HepG2 (cell line): ENCODE data around the gene MAN1B1. TPM values are rescaled to one million over a fixed set of nuclear protein-coding genes. Genes with fewer than 3 reads are reported as not detected.

ENCODE experiments used
- ATAC-seq: fragments of 200-7000 bp; cut with Tn5 transposase; 3 replicates; pipeline ENCODE4 v1.9.1; 2020; ENCODE audit warnings: mild to moderate bottlenecking, moderate library complexity
- BruUV-seq: library from RNA; stranded (reverse); fragments of 400-500 nt; replicated peaks from 2 replicates; lab custom pipeline; 2021; lab: Mats Ljungman, UMichigan
- CTCF ChIA-PET: fragments of 300-600 bp; formaldehyde crosslinking; extraction: SDS; loops from one replicate; lab custom pipeline; 2021; ENCODE audit warnings: low total read pairs, inconsistent platforms, low intra/inter-chr PET ratio; lab: Yijun Ruan, JAX
- POLR2A ChIA-PET: fragments of 350-600 bp; sonication (Branson Sonifier 250); formaldehyde crosslinking; loops from one replicate; lab custom pipeline; 2020; ENCODE audit warnings: antibody characterized with exemption, inconsistent platforms; lab: Yijun Ruan, JAX
- DNase-seq: peaks from one replicate; pipeline ENCODE4 v3.0.0-alpha.2; 2015; ENCODE audit warnings: low spot score
- FAIRE-seq: peaks from 3 replicates; lab custom pipeline; 2011; peaks lifted over from hg19 to GRCh38; lab: Jason Lieb, UNC
- H2AFZ ChIP-seq: one replicate; pipeline ENCODE4 v1.6.1; 2011; ENCODE audit warnings: low read length, inconsistent platforms
- H3K27ac ChIP-seq: fragments of 300-600 bp; 3 replicates; pipeline ENCODE4 v1.8.0; 2011; ENCODE audit warnings: mixed run types, mild to moderate bottlenecking, mixed read lengths, low read length, inconsistent platforms; ENCODE audit not compliant: insufficient read depth; ENCODE audit errors: extremely low read length
- H3K27me3 ChIP-seq, 2 experiments: fragments of 200-600 bp in 1 of 2; 2 replicates in 1 of 2; 3 replicates in 1 of 2; pipeline versions ENCODE4 v1.6.0 to v1.8.0; 2011; ENCODE audit warnings: low read length in 2 of 2, mild to moderate bottlenecking in 2 of 2, moderate library complexity in 2 of 2, inconsistent platforms in 1 of 2; ENCODE audit not compliant: insufficient read depth in 2 of 2, control insufficient read depth in 1 of 2
- H3K36me3 ChIP-seq, 2 experiments: fragments of 200-600 bp in 1 of 2; replicated peaks in 1 of 2; 2 replicates in 1 of 2; 3 replicates in 1 of 2; pipeline versions ENCODE4 v1.5.1 to v1.8.0; 2011; ENCODE audit warnings: low read length in 2 of 2, inconsistent platforms in 1 of 2; ENCODE audit not compliant: insufficient read depth in 2 of 2, control insufficient read depth in 1 of 2
- H3K4me1 ChIP-seq: 2 replicates; pipeline ENCODE4 v1.5.1; 2012; ENCODE audit warnings: low read length, inconsistent platforms; ENCODE audit not compliant: insufficient read depth
- H3K4me2 ChIP-seq: 2 replicates; pipeline ENCODE4 v1.6.0; 2011; ENCODE audit warnings: low read depth, low read length, inconsistent platforms
- H3K4me3 ChIP-seq, 3 experiments: fragments of 200-600 bp in 1 of 3; sonication (generic), shearing (Covaris generic) in 1 of 3; replicated peaks in 1 of 3; 2 replicates each; pipeline ENCODE4 v1.5.1; 2011 to 2016; ENCODE audit warnings: low read length in 3 of 3, inconsistent platforms in 2 of 3, low read depth in 2 of 3, mild to moderate bottlenecking in 2 of 3, control low read depth in 1 of 3, mixed read lengths in 1 of 3; ENCODE audit not compliant: insufficient read depth in 1 of 3
- H3K79me2 ChIP-seq: one replicate; pipeline ENCODE4 v1.6.1; 2011; ENCODE audit warnings: low read length, inconsistent platforms; ENCODE audit not compliant: insufficient read depth
- H3K9ac ChIP-seq: 2 replicates; pipeline ENCODE4 v1.6.0; 2011; ENCODE audit warnings: mild to moderate bottlenecking, low read depth, low read length, inconsistent platforms; ENCODE audit not compliant: insufficient read depth
- H3K9me3 ChIP-seq: 2 replicates; pipeline ENCODE4 v1.5.1; 2012; ENCODE audit warnings: mild to moderate bottlenecking, low read length
- H4K20me1 ChIP-seq: 2 replicates; pipeline ENCODE4 v1.6.0; 2011; ENCODE audit warnings: inconsistent platforms, mild to moderate bottlenecking, low read length, moderate library complexity; ENCODE audit not compliant: insufficient read depth
- ARNTL ChIP-seq: sonication (generic); formaldehyde crosslinking; IDR thresholded peaks from 2 replicates; pipeline ENCODE4 v1.4.0; 2020; ENCODE audit warnings: mild to moderate bottlenecking, missing genetic modification reagents
- CTCF ChIP-seq: sonication (generic); formaldehyde crosslinking; IDR thresholded peaks from 2 replicates; pipeline ENCODE4 v1.5.0; 2020; ENCODE audit warnings: mild to moderate bottlenecking, missing genetic modification reagents, moderate library complexity
- E2F5 ChIP-seq: sonication (generic); formaldehyde crosslinking; conservative IDR thresholded peaks from 2 replicates; pipeline ENCODE4 v1.4.0; 2020; ENCODE audit warnings: missing genetic modification reagents
- FOXO1 ChIP-seq: sonication (generic); formaldehyde crosslinking; IDR thresholded peaks from 2 replicates; pipeline ENCODE4 v1.4.0; 2020; ENCODE audit warnings: missing genetic modification reagents
- KLF13 ChIP-seq: sonication (generic); formaldehyde crosslinking; IDR thresholded peaks from 2 replicates; pipeline ENCODE4 v1.4.0; 2020; ENCODE audit warnings: mild to moderate bottlenecking, missing genetic modification reagents
- NR2F2 ChIP-seq: IDR thresholded peaks from 2 replicates; pipeline ENCODE4 v1.6.1; 2012; ENCODE audit warnings: low read depth, inconsistent platforms, borderline replicate concordance
- PHB2 ChIP-seq: fragments of 450-650 bp; IDR thresholded peaks from 2 replicates; pipeline ENCODE4 v1.6.1; 2018; ENCODE audit not compliant: partially characterized antibody
- RBAK ChIP-seq: sonication (generic); formaldehyde crosslinking; IDR thresholded peaks from 2 replicates; pipeline ENCODE4 v1.5.1; 2020; ENCODE audit warnings: mild to moderate bottlenecking, missing genetic modification reagents
- RCOR2 ChIP-seq: IDR thresholded peaks from 2 replicates; pipeline ENCODE4 v1.6.1; 2016; ENCODE audit warnings: missing biosample characterization, missing genetic modification reagents
- SMAD9 ChIP-seq: sonication (generic); formaldehyde crosslinking; IDR thresholded peaks from 2 replicates; pipeline ENCODE4 v1.5.1; 2020; ENCODE audit warnings: mild to moderate bottlenecking, missing genetic modification reagents
- SRF ChIP-seq: IDR thresholded peaks from 2 replicates; pipeline ENCODE4 v1.6.1; 2011; ENCODE audit warnings: mild to moderate bottlenecking, low read depth, low read length, moderate library complexity
- STAG1 ChIP-seq: sonication (generic); formaldehyde crosslinking; IDR thresholded peaks from 2 replicates; pipeline ENCODE4 v1.4.0; 2020; ENCODE audit warnings: missing genetic modification reagents
- ZFAT ChIP-seq: sonication (generic); formaldehyde crosslinking; conservative IDR thresholded peaks from 2 replicates; pipeline ENCODE4 v1.8.1; 2023; ENCODE audit warnings: missing genetic modification reagents, inconsistent platforms
- ZNF234 ChIP-seq: sonication (generic); formaldehyde crosslinking; conservative IDR thresholded peaks from 2 replicates; pipeline ENCODE4 v1.5.1; 2020; ENCODE audit warnings: mild to moderate bottlenecking, missing genetic modification reagents
- ZNF33B ChIP-seq: sonication (generic); formaldehyde crosslinking; IDR thresholded peaks from 2 replicates; pipeline ENCODE4 v1.5.1; 2020; ENCODE audit warnings: mild to moderate bottlenecking, missing genetic modification reagents
- ZNF34 ChIP-seq: sonication (generic); formaldehyde crosslinking; IDR thresholded peaks from 2 replicates; pipeline ENCODE4 v1.4.0; 2020; ENCODE audit warnings: mild to moderate bottlenecking, missing genetic modification reagents, borderline replicate concordance
- ZNF546 ChIP-seq: sonication (generic); formaldehyde crosslinking; conservative IDR thresholded peaks from 2 replicates; pipeline ENCODE4 v1.8.1; 2023; ENCODE audit warnings: mild to moderate bottlenecking, missing genetic modification reagents
- ZNF549 ChIP-seq: sonication (generic); formaldehyde crosslinking; IDR thresholded peaks from 2 replicates; pipeline ENCODE4 v1.5.0; 2020; ENCODE audit warnings: missing genetic modification reagents
- ZNF556 ChIP-seq: sonication (generic); formaldehyde crosslinking; IDR thresholded peaks from 2 replicates; pipeline ENCODE4 v1.4.0; 2020; ENCODE audit warnings: mild to moderate bottlenecking, missing genetic modification reagents, borderline replicate concordance
- ZNF597 ChIP-seq: sonication (generic); formaldehyde crosslinking; IDR thresholded peaks from 2 replicates; pipeline ENCODE4 v1.5.0; 2020; ENCODE audit warnings: missing genetic modification reagents
- ZNF607 ChIP-seq: sonication (generic); formaldehyde crosslinking; IDR thresholded peaks from 2 replicates; pipeline ENCODE4 v1.5.1; 2020; ENCODE audit warnings: missing genetic modification reagents, mild to moderate bottlenecking, borderline replicate concordance
- whole genome bisulfite sequencing: methylation state at CpG from one replicate; pipeline ENCODE4 v1.1.6; 2017; ENCODE audit warnings: low lambda C conversion rate; 5-methylcytosine and 5-hydroxymethylcytosine counted together
- in situ Hi-C: cut with HindIII; loops from 2 replicates; pipeline ENCODE4 v1.10.0; 2017; ENCODE audit warnings: low pct_unique_long_range_greater_than_20kb; ENCODE audit not compliant: extremely low pct_ligation_motif_present
- intact Hi-C: fragments of 100-400 bp; cut with micrococcal nuclease; formaldehyde crosslinking; loops from one replicate; pipeline ENCODE4 v1.10.0; 2022; ENCODE audit not compliant: unreplicated experiment
- polyA plus RNA-seq, 8 experiments: library from polyadenylated mRNA; depleted of rRNA in 3 of 8; stranded (reverse) in 7 of 8; unstranded in 1 of 8; fragments of >200 nt; fragmentation: Illumina TruSeq in 4 of 8; extraction: Trizol in 4 of 8; gene quantifications; 2 replicates each; pipeline versions ENCODE4 v1.2.1 to v1.2.3, GENCODE V29; 2011 to 2016; ENCODE audit warnings: low read depth in 4 of 8, missing spikeins in 1 of 8, mixed read lengths in 1 of 8; ENCODE audit not compliant: insufficient read depth in 1 of 8
- total RNA-seq, 5 experiments: library from RNA; depleted of rRNA; stranded (reverse); fragments of >200 nt; fragmentation: Illumina TruSeq; extraction: Trizol; gene quantifications; 2 replicates each; pipeline ENCODE4 v1.2.3, GENCODE V29; 2016; ENCODE audit warnings: low read depth in 1 of 5

Gene MAN1B1
- total and polyA plus RNA-seq, 2 of the 13 experiments (the other 11 are each of a cell fraction or from before 2014, with no cell fraction given), result 48.9 to 59.5 TPM

GRCh38 chr9:137089232-137089947, 2.6 kb downstream of the MAN1B1 start (continued):
- TF ChIP-seq SMAD9 (CRISPR knock-in tag), result no peak
- TF ChIP-seq ZNF556, result no peak
- no peak for TF ChIP-seq ZNF549
- TF ChIP-seq ZNF34 (CRISPR knock-in tag), result no peak
- no peak for TF ChIP-seq SRF
- no peak for TF ChIP-seq ZNF234 (CRISPR knock-in tag)
- no peak for TF ChIP-seq PHB2
- TF ChIP-seq ZNF33B (CRISPR knock-in tag), result no peak

- ATAC-seq (peak; percentile 82), DNase-seq (no peak), FAIRE-seq (no peak)
- H3K79me2 ChIP-seq, result peaks cover 3% of the 10 kb centered on the region
- ChIA-PET CTCF (no interaction called here), POLR2A (no interaction called here)
- BruUV-seq, result no TSS peak
- H3K9ac ChIP-seq, result no peak overlapping the region
- H3K36me3 ChIP-seq, result peaks cover 13 to 47% of the 10 kb centered on the region in 2 experiments
- 94% methylated on average over 25 of the region's 30 CpGs for WGBS
- H3K27ac ChIP-seq, result no peak overlapping the region
- in situ Hi-C loops, result no loop called here
- H3K9me3 ChIP-seq, result no peaks in the 10 kb centered on the region
- H3K4me2 ChIP-seq, result no peak overlapping the region
- no peaks in the 10 kb centered on the region for H3K27me3 ChIP-seq
- intact Hi-C loops, result no loop called here
- no peak overlapping the region for H2AFZ ChIP-seq
- no peaks in the 10 kb centered on the region for H3K4me1 ChIP-seq
- H4K20me1 ChIP-seq, result no peaks in the 10 kb centered on the region
- H3K4me3 ChIP-seq, result no peak overlapping the region
- no peak for TF ChIP-seq ARNTL
- no peak for TF ChIP-seq ZNF546 (CRISPR knock-in tag)
- peak; percentile 68 for TF ChIP-seq CTCF (CRISPR knock-in tag)
- no peak for TF ChIP-seq RBAK (CRISPR knock-in tag)
- no peak for TF ChIP-seq ZFAT (CRISPR knock-in tag)
- TF ChIP-seq ZNF607 (CRISPR knock-in tag), result no peak
- no peak for TF ChIP-seq E2F5 (CRISPR knock-in tag)
- 0 out of 2 replicates have a peak, but pooled peaks have one; percentile 7 for TF ChIP-seq STAG1
- no peak for TF ChIP-seq NR2F2
- no peak for TF ChIP-seq FOXO1 (CRISPR knock-in tag)
- TF ChIP-seq KLF13 (CRISPR knock-in tag), result no peak
- no peak for TF ChIP-seq ZNF597 (CRISPR knock-in tag)
- TF ChIP-seq RCOR2 (CRISPR knock-in tag), result no peak
These were observed 9.1 kb downstream of the MAN1B1 start for GRCh38 chr9:137095664-137096517.
